LNCaP clone FGC (cell line): ENCODE data around the gene ABHD13.
"Not testable (repeated sequence)": the region's sequence is repeated elsewhere in the genome, so short reads cannot be mapped to it uniquely, and the experiment has no call there.

Experiments
- DNase-seq: peaks from one replicate; pipeline ENCODE4 v3.0.0-alpha.2; 2011; ENCODE audit warnings: low read depth
- H3K4me3 ChIP-seq: 2 replicates; pipeline ENCODE4 v1.5.1; 2011; ENCODE audit warnings: mild to moderate bottlenecking, low read depth, low read length, control low read depth
- TF ChIP-seq, protein P1 (sequence below): IDR thresholded peaks from 2 replicates; pipeline ENCODE4 v1.5.1; 2012; ENCODE audit warnings: mild to moderate bottlenecking; ENCODE audit not compliant: control insufficient read depth, insufficient read depth; ENCODE audit errors: extremely low read depth

The ABHD13 gene

DNA sequence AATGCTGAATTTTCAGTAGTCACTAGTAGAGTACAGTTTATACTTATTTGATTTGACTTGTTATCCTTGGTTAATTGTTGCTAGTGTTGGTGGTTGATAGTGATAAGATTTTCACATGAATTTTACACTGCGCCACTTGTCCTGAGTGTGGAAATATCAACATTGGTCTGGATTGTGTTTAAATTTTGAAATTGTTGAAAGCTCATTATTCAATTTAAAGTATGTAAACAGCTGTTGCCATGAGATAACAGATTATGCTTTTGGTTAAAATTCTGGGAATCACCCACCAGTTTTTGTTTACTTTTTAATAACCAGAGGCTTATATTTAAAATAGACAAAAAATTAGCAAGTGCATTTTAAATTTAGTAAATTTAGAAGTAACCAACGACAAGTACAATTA lies 39.1 kb downstream of the ABHD13 start:
- TF ChIP-seq, protein P1, sequence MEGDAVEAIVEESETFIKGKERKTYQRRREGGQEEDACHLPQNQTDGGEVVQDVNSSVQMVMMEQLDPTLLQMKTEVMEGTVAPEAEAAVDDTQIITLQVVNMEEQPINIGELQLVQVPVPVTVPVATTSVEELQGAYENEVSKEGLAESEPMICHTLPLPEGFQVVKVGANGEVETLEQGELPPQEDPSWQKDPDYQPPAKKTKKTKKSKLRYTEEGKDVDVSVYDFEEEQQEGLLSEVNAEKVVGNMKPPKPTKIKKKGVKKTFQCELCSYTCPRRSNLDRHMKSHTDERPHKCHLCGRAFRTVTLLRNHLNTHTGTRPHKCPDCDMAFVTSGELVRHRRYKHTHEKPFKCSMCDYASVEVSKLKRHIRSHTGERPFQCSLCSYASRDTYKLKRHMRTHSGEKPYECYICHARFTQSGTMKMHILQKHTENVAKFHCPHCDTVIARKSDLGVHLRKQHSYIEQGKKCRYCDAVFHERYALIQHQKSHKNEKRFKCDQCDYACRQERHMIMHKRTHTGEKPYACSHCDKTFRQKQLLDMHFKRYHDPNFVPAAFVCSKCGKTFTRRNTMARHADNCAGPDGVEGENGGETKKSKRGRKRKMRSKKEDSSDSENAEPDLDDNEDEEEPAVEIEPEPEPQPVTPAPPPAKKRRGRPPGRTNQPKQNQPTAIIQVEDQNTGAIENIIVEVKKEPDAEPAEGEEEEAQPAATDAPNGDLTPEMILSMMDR, result no peak
- DNase-seq, result no peak
- H3K4me3 ChIP-seq, result no peak overlapping the region

DNA sequence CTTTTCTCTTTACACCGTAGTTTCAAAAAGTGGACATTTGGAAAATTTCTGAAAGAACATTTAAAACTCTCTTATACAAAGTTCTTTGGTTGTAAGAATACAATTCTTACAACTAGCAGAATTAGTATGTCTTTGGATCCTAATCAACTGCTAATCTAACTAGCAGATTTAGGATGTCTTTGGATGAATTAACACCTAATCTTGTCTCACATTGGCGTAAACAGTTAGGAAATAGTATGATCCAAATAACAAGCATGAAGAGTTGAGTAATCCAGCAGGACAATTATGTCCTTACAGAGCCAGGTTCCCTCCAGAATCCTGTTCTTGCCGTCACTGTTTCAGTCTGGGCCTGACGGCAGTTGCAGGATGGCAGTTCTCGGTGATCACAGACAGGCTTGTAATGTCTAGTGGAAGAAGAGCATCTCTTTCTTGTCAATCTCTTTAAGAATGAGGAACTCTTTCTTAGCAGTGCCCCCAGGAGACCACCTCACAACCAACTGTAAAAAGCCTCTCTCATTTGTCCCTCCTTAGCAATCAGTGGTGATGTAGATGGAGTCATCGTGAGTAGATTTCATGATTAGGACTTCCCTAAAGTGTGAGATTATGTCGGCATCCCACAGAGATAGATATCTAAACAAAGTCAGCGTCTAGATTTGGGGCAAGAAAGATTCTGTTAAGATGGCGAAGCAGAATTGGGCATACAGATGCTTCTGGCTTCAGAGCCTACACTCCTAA lies 45.6 kb downstream of the ABHD13 start:
- TF ChIP-seq, protein P1, result no peak

DNA sequence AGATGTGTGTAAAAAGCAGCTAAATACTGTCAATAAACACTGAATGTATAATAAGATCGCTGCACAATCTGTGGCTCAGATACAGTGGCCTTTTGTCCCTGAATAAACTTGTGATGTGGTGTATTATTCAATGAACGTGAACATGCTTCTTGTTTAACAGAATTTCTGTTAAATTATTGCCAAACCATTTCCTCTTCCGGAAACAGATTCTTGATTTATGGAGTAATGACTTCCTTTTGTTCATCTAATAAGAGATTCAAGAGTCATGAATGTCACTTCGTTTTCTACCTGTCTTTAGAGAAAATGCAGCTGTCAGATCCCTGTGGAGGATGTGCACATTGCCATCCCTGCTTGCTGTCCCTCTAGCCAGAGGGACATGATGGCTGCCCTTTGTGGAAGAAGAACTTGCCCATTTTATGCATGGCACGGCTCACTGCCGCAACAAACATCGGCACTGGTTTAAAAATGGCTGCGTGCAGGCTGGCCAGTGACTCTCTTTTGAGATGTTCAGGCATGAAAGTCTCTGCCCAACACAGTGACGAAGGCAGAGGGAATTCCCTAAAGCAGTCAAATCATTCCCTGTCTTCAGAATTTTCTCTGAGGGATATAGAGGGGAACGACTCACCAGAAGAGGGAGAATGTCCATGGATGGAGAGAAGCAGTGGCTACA lies 48.3 kb downstream of the ABHD13 start:
- DNase-seq, result no peak
- TF ChIP-seq, protein P1, result no peak

More for the DNA sequence above, 45.6 kb downstream of the ABHD13 start:
- H3K4me3 ChIP-seq, result no peak overlapping the region
- no peak for DNase-seq

DNA sequence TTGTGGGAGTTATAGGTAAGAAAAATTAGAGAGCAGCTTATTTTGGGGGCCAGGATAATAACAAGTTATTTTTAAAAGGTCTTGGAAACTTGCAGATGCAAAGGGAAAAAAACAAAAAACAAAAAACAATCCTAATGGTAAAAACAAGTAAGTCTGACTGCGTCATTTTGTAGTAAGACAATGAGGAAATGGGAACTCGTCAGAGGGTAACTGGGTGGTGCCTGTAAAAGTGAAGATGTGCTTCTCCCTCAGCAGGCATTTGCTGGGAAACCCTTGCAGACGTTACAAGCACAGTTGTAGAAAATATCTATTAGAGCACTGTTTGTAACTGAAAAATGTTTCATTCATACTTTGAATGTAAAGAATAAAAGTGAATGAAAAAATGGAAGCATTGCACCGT lies 49.2 kb downstream of the ABHD13 start:
- TF ChIP-seq, protein P1, result no peak
- no peak for DNase-seq
- no peak overlapping the region for H3K4me3 ChIP-seq

More for the DNA sequence above, 48.3 kb downstream of the ABHD13 start:
- H3K4me3 ChIP-seq, result no peak overlapping the region

DNA sequence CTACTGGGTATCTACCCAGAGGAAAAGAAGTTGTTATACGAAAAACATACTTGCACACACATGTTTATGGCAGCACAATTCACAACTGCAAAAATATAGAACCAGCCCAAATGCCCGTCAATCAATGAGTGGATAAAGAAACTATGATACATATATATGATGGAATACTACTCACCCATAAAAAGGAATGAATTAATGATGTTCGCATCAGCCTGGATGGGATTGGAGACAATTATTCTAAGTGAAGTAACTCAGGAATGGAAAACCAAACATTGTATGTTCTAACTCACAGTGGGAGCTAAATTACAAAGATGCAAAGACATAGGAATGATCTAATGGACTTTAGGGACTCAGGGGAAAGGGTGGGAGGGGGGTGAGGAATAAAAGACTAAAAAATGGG lies 49.7 kb downstream of the ABHD13 start:
- not testable (repeated sequence) for H3K4me3 ChIP-seq, DNase-seq

DNA sequence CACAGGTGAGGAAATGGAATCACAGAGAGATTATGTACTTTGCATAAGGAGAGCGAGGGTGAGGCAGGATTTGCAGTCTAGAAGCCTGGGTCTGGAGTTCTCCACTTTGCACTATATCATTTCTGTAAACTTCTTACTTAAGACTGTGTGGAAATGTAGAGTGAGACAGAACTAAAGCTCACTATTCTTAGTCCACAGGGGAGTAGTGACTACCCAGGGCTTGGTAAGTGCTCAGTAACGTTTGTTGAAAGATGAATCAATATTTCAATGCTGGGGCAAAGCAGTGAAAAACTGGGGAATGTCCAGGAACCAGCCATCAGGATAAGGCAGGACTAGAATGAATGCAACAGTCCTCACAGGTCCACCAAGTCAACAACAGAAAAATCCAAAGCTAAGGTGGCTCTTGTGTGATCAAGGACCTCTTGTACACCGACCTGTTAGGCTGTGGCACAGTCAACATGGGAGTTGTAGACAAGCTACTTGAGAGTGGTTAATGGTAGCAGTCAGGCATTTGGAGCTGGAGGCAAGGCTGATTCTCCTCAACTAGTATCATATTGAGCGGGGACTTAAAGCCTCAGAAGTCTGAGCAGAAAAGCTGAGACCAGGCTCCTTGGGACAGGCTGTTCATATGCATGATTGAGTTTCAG lies 50.4 kb downstream of the ABHD13 start:
- no peak for DNase-seq
- H3K4me3 ChIP-seq, result no peak overlapping the region
- TF ChIP-seq, protein P1, result no peak

DNA sequence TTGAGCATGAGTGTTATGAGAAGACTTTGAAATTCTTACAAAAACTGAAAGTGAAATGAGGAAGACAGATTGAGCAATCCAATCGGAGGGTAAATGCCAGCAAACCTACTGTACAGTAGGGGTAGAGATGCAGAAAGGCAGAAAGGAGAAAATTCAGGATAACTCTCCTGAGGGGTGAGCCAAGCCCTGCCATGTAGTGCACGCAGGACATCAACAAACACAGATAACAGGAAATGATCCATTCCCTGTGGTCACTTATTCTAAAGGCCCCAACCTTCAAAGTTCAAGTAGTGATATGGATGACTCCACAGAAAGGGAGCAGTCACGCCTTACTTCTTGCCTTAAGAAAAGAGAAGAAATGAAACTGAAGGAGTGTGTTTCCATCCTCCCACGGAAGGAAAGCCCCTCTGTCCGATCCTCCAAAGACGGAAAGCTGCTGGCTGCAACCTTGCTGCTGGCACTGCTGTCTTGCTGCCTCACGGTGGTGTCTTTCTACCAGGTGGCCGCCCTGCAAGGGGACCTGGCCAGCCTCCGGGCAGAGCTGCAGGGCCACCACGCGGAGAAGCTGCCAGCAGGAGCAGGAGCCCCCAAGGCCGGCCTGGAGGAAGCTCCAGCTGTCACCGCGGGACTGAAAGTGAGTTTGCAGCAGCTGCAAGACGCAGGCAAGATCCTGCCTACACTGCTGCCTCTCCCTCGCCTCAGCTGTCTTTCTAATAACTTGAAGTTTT lies 51.6 kb downstream of the ABHD13 start, which contains the start of gene TNFSF13B:
TSS of gene TNFSF13B (plus strand) at position 118 of the 728 bp plus-strand sequence. CDS start at position 296, 178 bp downstream.
- no peak for DNase-seq
- no peak within 1 kb of the TSS for H3K4me3 ChIP-seq
- TF ChIP-seq, protein P1, result no peak
